ENCODE data around the gene FCRL1. TPM values are rescaled to one million over a fixed set of nuclear protein-coding genes. Genes with fewer than 3 reads are reported as not detected.

The FCRL1 gene, protein sequence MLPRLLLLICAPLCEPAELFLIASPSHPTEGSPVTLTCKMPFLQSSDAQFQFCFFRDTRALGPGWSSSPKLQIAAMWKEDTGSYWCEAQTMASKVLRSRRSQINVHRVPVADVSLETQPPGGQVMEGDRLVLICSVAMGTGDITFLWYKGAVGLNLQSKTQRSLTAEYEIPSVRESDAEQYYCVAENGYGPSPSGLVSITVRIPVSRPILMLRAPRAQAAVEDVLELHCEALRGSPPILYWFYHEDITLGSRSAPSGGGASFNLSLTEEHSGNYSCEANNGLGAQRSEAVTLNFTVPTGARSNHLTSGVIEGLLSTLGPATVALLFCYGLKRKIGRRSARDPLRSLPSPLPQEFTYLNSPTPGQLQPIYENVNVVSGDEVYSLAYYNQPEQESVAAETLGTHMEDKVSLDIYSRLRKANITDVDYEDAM
- total RNA-seq = not detected in 2 replicates

DNA sequence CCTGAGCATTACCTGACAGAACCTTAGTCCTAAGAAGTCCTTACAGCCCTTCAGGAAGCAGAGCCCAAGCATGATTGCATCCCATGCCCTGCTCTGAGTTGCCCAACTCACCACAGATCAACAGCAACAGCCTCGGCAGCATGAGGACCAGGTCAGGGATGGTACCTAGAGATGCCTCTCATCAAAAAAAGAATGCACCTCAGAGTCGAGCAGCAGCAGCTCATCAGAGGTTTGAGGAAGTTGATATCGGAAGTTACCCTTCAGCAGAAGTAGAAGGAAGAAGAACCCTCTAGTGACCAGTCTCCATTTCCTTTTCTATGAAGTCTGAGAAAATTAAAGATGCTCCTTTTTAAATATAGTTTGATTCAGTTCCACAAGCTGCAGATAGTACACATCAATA, at the start of gene FCRL1:
FCRL1 (minus strand) TSS at position 225 of the 400 bp plus-strand sequence; CDS start at position 142, 83 bp downstream.
- DNase-seq (ENCODE audit: extremely low read depth, low read depth, low spot score) = no peak

DNA sequence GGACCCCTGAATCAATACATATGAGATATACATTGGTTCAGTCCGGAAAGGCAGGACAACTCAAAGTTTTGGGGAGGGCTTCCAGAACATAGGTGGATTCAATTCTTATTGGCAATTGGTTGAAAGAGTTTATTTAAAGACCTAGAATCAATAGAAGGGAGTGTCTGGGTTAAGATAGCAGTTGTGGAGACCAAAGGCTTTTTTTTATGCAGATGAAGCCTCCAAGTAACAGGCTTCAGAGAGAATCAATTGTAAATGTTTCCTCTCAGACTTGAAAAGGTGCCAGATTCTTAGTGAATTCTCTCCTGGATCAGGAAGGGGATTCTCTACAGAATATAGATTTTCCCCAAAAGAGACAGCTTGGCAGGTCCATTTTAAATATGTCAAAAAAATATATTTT, 48.7 kb upstream of the FCRL1 start:
- no peak for DNase-seq (ENCODE audit: extremely low read depth, low read depth, low spot score)

DNA sequence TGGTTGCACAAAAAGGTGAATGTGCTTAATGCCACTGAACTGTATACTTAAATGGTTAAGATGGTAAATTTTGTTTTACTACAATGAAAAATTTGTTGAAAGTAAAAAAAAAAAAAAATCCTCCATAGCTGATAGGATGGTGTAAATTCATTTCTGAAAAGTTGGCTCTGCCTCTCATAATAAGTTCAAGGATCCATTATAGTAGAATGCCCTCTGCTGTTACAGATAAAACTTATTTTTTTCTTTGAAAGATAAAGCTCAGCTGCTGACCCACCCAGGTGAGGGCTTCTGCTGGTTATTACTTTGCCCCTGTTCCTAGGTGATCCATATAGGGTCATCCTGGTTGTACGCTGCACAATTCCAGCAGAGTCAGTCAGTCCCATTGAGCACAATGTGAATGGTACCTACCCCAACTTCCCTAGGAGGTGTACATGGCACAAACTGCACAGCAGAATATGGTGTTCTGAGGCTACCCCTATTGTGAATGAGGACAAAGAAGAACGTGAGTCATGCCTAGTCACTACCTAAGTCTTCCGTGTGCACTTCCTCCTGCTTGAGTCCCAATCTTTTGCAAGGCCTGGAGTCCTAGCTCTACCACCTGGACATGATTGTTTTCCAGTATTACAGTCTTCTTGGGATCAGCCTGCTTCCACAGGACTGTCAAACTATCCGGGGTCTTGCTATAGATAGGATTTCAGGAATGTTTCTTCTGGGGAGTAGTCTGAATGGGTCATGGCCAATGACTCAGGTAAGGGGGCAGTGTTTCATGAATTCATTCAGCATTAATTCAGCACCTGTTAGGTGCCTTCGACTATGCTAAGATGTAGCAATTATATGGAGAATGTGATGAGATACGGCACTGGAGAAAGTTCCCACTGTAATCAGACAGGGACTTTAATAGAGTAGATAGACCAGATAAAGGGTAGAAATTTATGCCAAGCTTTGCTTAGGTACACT, 42.5 kb upstream of the FCRL1 start:
- DNase-seq (ENCODE audit: extremely low read depth, low read depth, low spot score) = no peak

DNA sequence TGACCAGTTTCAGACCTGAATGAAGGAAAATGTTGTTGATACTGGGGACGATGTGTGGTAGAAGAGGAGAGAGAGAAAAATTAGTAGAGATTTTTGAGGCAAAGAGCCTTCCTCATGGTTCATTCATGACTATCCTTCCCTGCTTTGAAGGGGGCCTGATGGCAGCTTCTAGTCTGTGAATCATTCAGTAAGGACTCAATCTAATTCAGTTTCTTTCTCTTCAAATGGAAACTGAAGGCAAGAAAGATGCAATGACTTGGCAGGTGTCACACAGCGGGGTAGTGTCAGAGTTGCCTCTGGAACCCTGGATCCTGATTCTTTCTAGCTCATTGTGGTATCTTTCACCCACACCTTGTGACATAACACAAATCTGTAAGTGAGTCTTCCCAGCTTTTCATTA, 36.6 kb upstream of the FCRL1 start:
- no peak for DNase-seq (ENCODE audit: extremely low read depth, low read depth, low spot score)

DNA sequence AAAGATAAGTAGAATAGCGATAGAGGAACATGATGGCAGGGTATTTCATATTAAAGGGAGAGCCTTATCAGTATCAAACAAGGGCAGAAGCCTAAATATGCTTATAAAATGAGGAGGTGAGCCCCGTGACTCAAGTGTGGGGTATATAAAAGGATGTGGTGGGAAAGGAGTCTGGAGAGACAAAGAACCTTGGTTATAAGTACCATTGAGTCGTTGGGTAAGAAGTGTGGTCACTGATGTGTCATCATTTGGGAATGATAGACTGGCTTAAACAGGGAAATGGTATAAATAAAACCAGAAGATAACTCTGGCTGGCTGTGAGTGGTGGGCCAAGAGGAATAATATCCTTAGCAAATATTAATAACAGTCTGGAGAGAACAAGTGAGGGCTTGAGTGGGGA, 32.6 kb upstream of the FCRL1 start:
- no peak for DNase-seq (ENCODE audit: extremely low read depth, low read depth, low spot score)

DNA sequence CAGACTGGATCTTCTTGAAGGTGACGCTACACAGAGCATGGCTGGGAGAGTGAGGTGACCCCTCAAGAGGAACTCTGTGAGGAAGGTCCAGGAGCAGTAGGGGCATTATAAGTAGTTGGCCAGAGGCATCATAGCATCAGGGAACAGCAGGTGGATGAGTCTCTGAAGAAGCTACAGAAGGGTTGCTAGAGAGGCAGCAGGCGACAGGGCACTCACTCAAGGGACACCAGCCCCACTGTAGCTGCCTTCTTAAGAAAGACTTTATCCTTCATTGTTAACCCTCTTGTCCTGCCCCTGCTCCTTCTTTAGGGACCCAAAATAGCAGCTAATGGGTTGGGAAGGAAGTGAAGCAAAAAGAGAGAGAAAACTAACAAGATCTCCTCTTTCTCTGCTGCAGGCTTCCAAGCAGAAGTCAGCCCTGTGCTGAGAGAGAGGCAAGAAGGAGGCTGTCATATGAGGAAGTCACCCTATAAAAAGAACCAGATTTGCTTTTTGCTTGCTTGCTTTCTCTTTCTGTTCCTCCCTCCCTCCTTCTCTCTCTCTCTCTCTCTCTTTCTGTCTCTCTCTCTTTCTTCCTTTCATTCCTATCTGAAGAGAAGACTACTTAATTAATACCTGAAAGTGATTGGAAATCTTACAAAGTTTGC, 29.4 kb upstream of the FCRL1 start:
- DNase-seq (ENCODE audit: extremely low read depth, low read depth, low spot score) = no peak

DNA sequence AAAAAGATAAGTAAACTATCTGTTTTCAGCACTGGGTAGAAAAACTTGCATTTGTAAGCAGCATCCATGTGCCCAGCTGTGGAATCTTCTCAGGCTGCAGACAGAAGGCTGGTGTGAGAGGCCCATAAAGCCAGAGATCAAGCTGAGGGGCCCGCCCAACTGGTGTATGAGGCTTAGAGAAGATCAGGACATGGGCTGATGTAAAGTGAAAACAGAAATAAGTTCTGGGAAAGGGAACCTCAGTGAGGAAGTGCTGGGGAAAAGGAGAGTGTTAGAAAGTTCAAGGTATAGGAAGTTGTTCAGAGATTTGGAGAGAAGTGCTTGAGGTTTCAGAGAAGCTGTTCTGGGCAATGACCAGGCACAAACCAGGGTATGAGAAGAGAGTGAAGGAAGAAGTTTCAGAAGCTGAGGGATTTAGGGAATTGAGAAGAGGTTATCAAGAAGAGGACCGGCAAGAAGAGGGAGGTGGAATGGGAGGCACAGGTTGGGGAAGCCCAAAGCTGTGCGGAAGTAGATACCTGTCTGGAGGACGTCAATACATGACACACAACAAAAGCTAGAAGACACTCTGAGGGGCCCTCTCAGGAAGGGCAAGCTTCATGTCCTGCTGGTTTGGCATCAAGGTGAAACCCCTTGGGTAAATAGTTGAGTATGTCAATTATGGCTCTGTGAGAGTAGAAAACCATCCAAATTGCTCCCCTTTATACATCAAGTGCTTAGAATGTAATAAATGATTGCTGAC, 24.3 kb upstream of the FCRL1 start:
- no peak for DNase-seq (ENCODE audit: extremely low read depth, low read depth, low spot score)

DNA sequence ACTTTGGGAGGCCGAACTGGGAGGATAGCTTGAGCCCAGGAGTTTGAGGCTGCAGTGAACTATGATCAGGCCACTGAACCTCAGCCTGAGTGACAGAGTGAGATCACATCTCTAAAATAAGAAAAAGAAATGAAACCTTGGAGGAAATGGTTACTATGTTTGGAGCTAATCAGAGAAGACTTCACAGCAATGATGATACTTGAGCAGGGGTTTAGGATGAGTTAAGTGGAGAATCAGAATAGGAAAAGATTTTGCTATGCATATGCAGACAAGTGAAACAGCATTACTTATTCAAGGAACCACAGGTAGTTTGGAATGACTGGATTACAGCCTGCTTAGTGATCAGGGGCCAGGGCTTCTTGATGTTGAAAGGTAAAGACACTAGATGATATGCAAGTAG, 23.0 kb upstream of the FCRL1 start:
- no peak for DNase-seq (ENCODE audit: extremely low read depth, low read depth, low spot score)

DNA sequence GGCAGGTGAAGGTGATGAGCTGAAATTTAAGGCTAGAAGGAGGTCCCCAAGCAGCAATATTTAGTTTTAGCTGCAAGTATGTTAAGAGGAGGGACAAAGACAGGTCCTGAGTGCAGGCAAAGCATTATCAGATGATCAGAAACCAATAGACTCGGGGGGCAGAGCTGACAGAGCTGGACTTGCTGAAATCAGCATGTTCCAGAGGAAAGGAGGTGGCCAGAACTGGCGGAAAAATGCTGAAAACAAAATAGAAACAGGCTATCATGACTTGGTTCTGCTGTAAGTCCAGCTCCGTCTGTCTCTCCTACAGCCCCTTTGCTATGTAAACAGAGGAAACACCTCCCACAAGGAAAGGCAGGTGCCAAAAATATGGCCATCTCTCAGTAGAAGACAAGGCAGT, 21.8 kb upstream of the FCRL1 start, which contains the start of gene CD5L:
CD5L (minus strand) TSS at position 101 of the 400 bp plus-strand sequence. CDS start 107 bp downstream, outside the sequence.
- no peak for DNase-seq (ENCODE audit: extremely low read depth, low read depth, low spot score)

DNA sequence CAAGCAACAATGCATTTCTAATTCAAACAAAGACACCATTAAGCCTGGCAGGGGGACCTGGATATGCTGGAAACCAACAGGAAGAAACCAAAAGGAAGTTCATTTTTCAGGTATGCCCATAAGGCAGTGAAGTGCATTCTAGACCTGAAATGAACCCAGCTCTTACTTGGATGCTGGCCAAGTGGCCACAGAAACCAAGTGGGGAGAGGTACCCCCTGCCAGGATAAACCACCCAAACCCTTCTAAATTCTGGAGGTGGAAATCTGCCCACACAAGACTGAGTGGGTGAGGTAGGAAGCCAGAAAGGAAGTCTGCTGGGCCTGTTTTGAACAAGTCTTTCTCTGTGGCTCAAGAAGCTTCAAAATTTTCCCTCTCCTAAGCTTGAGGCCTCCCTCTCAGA, 19.0 kb upstream of the FCRL1 start:
- no peak for DNase-seq (ENCODE audit: extremely low read depth, low read depth, low spot score)

DNA sequence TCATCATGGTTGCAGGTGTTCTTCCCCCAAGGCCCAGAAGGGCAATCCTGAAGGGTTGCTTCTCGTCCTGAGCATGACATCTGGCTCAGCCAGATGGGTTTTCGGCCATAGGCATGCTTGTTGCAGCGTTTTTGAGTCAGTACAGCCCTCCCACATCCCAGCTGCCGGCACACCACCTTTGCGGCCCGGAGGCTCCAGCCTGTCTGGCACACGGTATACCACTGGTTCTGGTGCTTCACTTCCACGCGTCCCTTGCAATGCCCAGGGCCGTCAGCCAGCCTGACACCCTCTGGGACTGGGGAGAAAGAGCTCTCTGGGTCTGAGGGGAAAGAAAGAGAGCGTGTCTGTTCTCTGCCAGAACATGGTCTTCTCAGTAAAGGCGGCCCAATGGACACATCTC, 14.5 kb upstream of the FCRL1 start:
- no peak for DNase-seq (ENCODE audit: extremely low read depth, low read depth, low spot score)

DNA sequence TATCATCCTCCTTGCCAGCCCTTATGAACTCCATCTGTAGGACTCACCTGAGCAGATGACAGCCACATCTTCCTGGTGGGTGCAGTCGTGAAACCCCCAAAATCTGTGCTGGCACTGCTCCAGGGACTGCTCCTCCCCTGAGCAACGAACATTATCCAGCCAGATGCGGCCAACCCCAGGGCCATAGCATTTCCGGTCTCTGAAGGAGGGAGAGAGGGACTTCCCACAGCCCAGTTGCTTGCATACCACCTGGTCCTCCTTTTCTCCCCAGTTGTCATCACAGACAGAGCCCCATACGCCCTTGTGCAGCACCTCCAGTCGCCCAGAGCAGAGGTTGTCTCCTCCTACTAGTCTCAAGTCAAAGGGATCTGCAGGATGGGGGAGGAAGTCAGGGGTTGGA, 13.2 kb upstream of the FCRL1 start:
- DNase-seq (ENCODE audit: extremely low read depth, low read depth, low spot score) = no peak

DNA sequence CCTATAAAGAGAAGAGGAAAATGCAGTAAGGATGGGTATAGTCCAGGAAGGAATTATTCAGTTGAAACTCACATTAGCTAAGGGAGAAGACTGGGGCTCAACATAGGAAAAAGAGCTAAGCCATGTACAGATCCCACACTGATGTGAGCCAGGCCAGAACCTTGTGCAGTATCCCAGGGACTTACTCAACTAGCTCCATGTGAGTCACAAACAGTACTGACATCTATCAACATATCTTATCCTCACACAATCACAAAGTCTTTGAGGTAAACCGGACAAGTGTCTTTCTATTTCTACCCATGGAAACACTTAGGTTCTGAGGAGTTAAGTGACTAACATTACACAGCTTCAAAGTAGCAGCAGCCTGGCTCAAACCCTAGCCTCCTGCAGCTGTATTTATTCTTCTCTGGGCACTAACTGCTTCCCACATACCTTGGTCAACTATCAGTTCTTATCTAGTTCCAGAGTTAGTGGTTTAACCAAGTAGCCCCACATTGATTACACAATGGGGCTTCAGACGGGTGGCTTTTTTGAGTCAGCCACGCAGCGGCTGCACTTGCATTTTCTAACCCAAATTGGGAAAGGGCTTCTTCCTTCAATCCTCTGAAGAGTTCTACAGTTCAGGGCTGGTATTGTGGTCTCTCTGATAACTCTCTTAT, 12.2 kb upstream of the FCRL1 start:
- DNase-seq (ENCODE audit: extremely low read depth, low read depth, low spot score) = no peak

DNA sequence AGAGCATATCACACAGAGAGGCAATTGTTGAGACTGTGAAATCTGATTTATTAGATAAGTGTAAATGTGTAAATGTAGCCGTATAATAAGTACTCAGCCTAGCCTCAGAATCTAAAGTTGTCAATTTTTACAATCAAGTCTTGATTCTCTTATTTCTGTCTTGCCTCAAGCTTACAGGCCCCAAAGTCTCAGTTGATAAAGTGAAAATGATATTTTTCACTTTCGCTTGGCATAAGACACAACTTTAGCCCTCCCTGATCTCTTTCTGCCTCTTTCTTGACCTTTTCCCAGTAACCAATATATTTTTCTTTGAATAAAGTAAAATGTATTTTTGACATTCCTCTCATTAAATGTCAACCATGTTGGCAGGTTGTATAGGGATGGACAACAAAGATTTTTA, 11.0 kb upstream of the FCRL1 start:
- no peak for DNase-seq (ENCODE audit: extremely low read depth, low read depth, low spot score)

DNA sequence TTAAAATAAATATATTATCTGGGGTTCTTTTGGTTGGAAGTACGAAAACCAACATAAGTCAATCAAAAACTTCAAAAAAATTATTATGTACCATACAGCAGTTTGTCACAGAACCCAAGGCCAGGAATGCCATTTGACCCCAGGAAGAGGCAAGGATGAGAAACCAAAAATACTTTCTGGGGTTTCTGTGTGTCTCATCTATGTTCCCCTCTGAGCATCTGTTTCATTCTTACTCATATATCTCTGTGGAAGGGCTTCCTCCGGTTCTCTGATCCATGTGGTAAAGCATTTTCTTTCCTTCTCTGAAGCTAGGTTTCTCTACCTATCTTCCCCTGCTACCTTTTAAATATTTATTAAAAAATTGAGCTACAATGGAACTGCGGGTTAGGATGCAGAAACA, 9.8 kb upstream of the FCRL1 start:
- DNase-seq (ENCODE audit: extremely low read depth, low read depth, low spot score) = no peak

DNA sequence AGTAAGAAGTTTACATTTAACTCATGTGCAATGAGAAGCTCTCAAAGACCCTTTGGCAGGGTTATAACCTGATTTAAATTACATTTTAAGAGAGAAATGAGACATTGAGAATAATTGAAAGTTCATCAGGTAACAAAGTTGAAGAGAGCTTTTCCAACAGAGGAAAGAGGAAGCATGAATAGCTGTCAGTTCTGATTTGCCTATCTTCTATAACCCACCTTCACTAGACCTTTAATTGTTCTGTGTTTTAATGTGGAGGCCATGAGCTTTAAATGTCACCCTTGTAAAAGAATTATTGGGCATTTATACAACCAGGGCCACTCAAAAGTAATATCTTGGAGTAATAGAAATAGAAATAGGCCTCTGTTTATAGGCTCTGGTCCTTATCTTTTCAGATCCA, 9.3 kb upstream of the FCRL1 start:
- DNase-seq (ENCODE audit: extremely low read depth, low read depth, low spot score) = no peak

DNA sequence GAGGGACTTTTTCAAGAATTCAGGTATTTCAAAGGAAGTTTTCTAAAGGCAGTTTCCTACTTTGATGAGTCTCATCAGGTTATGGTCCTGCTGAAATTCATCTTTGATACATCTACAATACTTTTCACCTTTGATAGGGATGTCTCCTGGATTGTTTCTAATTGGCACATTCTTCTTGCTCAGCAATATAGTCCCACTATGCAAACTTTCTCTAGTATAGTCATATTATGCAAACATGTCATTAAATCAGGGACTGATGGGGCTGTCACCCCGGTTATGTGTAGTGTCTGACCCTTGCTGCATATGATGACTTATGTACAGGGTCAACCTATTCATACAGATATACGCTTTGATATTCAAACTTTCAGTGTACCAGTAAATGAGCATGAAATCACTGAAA, 379 bp upstream of the FCRL1 start:
- no peak for DNase-seq (ENCODE audit: extremely low read depth, low read depth, low spot score)

DNA sequence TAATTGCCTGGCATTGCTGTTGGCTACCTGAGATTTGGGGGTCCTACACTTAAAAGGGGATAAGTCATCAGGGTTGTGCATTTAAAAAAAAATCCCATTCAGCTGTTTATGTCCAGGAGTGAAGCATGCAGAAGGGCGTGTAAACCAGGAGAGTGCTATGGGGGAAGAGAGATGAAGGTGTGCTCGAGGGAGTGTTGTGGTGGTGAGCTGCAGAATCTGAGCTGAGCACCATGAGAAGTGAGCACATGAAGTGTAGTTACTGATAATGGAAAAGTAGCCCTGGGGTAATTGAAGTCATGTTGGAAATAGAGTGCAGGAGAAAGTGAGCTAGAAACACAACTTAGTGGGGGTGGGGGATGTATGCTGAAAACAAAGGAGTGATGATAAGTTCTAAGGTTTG, 705 bp downstream of the FCRL1 start:
- no peak for DNase-seq (ENCODE audit: extremely low read depth, low read depth, low spot score)

DNA sequence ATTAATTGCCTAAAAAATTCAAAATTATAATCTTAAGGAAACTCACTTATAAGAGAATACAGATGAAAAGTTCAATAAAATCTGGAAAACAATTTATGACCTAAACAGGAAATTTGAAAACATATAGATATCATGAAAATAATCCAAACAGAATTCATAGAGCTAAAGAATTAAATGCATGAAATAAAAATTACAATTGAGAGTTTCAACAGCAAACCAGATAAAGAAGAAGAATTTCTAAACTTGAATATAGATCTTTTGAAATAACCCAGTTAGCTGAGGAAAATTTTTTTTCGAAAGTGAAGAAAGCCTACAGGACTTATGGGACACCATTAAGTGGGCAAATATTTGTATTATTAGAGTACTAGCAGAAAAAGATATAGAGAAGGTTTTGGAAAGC, 6.7 kb downstream of the FCRL1 start:
- no peak for DNase-seq (ENCODE audit: extremely low read depth, low read depth, low spot score)
